Inferior parietal cortex (tissue), 1 donor: Measurements from ENCODE around the gene FOXN1.
"Not testable (repeated sequence)": the region's sequence is repeated elsewhere in the genome, so short reads cannot be mapped to it uniquely, and the experiment has no call there.

ENCODE experiments used
- DNase-seq: peaks from one replicate; pipeline ENCODE4 v3.0.0-alpha.2; 2016; ENCODE audit errors: extremely low spot score

The FOXN1 gene

DNA sequence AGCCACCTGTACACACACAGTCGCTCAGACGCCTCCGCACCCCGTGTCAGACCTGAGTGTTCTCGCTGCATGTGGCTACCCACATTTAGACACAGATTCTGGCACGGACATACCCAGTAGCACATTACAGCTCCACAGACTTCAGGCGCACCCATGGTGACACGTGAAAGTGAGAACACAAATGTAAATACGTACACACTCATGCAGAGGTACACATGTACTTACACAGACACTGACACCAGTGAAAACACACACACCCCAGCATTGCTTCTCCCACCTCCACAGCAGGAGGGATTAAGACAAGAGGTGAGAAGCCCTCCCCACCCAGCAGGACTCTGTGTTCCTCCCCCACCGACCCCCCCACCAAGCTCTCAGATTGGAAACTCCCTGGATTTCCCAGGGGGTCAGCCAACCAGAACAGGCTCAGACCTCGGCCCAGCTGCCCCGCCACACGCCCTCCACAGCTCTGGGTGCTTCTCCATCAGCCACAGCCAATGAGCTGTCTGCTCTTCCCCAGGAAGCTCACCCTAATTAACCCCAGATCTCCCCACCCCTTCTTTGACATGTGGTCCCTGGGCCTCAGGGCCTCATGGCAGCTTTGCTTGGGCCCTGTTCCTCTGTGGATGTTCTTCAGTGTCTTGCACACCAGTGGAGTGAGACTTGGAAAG, 5.3 kb upstream of the FOXN1 start:
- no peak for DNase-seq

- no peak for DNase-seq
Observed at GRCh38 chr17:28501421-28502284, 4.5 kb upstream of the FOXN1 start.

GRCh38 chr17:28503420-28503819, 2.7 kb upstream of the FOXN1 start:
- DNase-seq, result no peak

DNA sequence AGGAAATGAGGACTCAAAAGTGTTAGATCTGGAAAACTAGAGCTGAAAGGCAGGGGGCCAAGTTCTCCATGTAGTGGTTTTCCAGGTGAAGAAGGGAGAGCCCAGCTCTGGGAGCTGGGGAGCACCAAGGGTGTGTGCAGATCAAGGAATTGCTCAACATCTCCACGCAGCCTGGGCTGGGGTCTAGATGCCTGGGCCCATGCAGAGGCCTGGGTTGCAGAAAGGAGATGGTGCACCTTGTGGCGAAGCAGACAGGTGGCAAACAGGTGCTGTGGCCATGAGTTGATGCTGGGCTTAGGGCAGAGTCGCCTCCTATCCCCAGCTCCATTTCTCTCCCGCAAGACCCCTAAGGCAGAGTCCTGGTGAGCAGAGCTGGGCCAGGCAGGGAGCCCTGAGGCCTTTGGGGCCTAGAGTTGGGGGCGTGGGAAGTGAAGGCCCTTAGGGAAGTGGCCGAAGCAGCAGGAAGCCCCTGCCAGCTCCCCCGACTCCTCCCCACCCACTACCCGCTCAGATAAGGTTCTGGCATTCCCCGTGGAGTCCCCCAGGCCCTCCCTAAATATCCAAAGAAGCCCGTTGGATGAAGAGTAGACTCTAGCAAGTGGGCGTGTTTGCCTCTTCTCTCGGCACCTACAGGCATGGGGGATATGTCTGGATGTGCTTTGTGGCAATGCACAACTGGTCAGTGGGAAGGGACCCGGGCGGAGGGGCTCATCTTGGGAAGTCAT, 777 bp downstream of the FOXN1 start:
- DNase-seq, result no peak

- no peak for DNase-seq
Observed at GRCh38 chr17:28507567-28508203, 1.5 kb downstream of the FOXN1 start.

- DNase-seq, result no peak
Observed at GRCh38 chr17:28508211-28508724, 2.1 kb downstream of the FOXN1 start.

- no peak for DNase-seq
Observed at GRCh38 chr17:28509789-28510188, 3.6 kb downstream of the FOXN1 start.

DNA sequence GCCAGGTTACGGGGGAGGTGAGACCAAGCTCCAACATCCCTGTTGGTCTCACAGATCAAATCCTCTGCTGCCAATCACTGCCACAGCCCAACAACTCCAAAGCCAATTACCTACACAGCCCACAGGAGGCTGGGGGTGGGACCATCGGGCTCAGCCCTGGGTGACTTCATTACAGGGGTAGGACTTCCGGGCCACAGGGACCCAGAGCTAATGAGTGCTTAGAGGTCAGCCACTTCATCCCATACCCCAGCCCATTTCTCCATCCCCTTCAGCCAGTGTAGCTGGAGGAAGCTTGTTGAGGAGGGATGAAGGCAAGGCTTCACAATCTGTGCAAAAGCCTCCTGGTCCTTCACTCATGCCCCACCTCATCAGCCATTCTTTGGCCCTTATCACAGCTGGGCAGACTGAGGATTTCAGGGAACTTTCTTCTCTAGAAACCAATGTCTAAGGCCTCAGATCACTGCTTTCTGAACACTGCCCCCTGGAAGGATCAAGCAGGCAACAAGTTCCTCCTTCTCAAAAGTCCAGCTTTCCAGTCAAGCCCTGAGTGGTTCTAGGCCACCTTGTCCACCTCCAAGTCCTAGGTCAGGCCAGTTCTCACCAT, 5.8 kb downstream of the FOXN1 start:
- no peak for DNase-seq

- DNase-seq, result no peak
Observed at GRCh38 chr17:28513476-28513875, 7.3 kb downstream of the FOXN1 start.

DNA sequence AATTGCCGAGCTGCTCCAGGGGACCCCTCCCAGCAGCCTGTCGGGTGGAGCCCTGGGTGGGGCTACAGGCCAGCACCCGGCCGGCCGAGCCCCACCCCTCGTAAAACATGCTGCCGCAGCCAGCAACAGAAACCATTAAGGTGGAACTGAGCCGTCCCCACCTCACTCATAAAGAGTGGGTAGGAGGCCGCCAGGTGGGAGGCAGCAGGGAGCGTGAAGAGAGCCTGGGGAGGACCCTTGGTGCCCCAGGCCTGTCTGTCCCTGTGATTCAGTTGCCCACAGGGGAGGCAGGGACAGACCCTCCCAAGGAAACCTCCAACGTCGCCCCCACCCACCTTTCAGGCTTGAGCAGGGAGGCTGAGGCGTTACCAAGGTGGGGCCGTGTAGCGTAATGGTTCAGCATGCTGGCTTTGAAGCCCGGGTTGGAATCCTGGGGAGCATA, 8.4 kb downstream of the FOXN1 start:
- no peak for DNase-seq

- no peak for DNase-seq
Observed at GRCh38 chr17:28515518-28515917, 9.4 kb downstream of the FOXN1 start.

GRCh38 chr17:28518132-28518531, 12.0 kb downstream of the FOXN1 start:
- no peak for DNase-seq

- no peak for DNase-seq
Observed at GRCh38 chr17:28518578-28518977, 12.4 kb downstream of the FOXN1 start.

DNA sequence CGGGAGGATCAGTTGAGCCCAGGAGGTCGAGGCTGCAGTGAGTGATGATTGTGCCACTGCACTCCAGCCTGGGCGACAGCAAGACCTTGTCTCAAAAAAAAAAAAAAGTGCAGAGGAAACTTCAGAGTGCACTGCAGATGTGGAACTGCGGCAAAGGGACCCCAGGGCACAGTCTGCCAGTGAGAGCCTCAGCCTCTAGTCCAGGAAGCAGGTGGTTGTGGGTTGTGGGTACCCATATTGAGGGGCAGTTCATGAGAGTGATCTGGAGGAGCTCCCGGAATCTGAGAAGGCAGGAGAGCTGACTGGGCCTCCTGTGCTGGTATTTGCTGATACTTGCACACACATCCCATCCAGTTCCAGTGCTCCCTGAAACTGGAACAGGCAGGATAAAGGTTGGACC, 13.1 kb downstream of the FOXN1 start:
- no peak for DNase-seq

DNA sequence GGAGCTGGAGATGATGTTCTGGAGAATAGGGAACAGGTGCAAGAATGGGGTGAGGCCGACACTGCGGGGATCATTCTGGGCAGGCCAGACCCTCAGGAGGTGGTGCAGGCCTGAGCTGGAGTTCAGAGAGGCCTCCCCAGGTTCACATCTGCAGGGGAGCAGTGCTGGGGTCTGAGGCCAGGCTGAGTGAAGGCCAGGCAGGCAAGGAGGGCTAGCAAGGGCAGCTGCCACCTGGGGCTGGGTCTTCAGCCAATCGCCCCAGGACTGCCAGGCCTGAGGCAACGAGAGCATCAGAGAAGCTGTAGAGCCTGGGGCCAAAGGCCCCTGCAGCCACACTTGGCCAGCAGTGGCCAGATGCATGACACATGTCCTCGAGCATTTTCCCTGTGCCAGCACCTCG, 14.5 kb downstream of the FOXN1 start:
- DNase-seq, result no peak

DNA sequence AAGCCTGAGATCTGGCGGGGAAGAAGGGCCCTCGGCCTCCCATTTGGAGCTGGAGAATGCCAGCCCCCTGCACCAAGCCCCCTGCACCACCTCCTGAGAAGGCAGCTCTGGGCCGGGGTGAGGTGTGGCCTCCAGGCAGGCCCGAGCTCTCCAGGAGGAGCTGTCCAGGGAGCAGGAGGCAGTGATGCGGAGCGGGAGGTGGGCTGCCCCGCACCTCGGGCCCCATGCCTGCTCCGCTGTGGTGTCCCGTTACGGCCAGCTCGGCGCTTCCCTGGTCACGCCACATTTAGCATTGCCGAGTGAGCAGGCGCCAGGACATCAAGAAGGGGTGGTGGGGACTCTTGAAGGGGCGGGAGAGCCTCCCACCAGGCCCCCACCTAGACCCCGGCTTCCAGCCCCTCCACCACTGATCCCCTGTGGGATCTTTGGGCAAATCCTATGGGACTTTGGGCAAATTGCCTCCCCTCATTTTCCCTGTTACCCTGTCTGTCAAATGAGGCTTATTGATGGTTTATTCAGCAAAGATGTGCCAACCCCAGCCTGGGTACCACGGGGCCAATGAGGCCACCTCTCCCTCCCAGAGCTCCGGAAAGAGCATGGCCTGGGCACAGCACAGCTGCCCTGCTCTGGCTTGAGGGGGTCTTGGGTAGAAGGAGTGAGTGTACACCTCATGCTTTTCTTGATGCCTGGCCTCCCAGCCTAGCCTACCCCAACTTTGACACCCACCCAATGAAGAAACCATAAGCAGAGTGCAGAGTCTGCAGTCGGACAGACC, 15.3 kb downstream of the FOXN1 start:
- no peak for DNase-seq

- DNase-seq, result not testable (repeated sequence)
Observed at GRCh38 chr17:28522281-28522680, 16.1 kb downstream of the FOXN1 start.

- no peak for DNase-seq
Observed at GRCh38 chr17:28523186-28523585, 17.0 kb downstream of the FOXN1 start.

DNA sequence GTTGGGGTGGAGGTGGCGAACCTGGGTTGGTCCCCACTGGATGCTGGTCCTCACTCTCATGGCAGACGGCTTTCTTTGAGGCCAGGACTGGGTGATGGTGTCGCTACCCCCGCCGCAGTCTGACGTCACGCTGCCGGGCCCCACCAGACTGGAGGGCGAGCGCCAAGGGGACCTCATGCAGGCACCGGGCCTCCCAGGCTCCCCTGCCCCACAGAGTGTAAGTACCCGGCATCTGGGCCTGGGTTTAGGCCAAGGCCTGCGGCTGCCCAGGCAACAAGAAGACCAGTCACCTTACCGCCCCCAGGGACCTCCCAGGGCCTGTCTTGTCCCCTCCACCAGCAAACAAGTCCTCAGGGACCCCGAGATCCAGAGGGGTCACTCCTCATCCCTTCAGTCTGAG, 17.7 kb downstream of the FOXN1 start:
- no peak for DNase-seq
